ENCODE results near the gene STOML1.
"Not testable (repeated sequence)": the region's sequence is repeated elsewhere in the genome, so short reads cannot be mapped to it uniquely, and the experiment has no call there.

STOML1 gene

DNA sequence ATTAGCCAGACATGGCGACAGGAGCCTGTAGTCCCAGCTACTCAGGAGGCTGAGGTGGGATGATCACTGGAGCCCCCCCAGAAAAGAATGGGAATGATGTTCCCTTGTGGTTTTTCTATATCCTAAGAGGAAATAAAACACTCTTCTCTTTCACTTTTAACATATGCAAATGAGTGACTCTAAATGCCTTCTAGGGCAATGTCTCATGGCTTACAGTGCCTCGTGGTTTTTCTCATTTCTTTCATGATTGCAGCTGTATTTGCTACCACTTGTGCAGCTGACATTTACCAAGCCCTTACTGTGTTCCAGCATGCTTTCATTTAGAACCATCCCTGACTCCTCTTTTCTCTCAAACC lies 26.4 kb downstream of the STOML1 start:
- Histone ChIP-seq H3K4me3 (ENCODE audit: low read depth in 1 of 5, low read length in 5 of 5) (no peak overlapping the region), H3K4me1 (ENCODE audit: control insufficient read depth in 5 of 5, insufficient read depth in 5 of 5, low read length in 5 of 5) (peaks cover 0 to 10% (median 5%) of the 10 kb centered on the region in 5 donors), H3K9me3 (ENCODE audit: control insufficient read depth in 5 of 5, low read length in 5 of 5) (no peaks in the 10 kb centered on the region), H3K27ac (ENCODE audit: low read depth, low read length) (no peak overlapping the region), H3K9ac (ENCODE audit: low read length in 5 of 5) (no peak overlapping the region), H3K36me3 (ENCODE audit: control insufficient read depth in 5 of 5, insufficient read depth in 5 of 5, low read length in 5 of 5) (no peaks in the 10 kb centered on the region), H3K27me3 (ENCODE audit: control insufficient read depth in 5 of 5, insufficient read depth in 4 of 5, low read length in 5 of 5) (peaks cover 0 to 5% (median 0%) of the 10 kb centered on the region in 5 donors)

- Histone ChIP-seq H3K27ac (ENCODE audit: low read depth, low read length) (no peak overlapping the region), H3K9me3 (ENCODE audit: control insufficient read depth in 5 of 5, low read length in 5 of 5) (no peaks in the 10 kb centered on the region), H3K9ac (ENCODE audit: low read length in 5 of 5) (no peak overlapping the region), H3K27me3 (ENCODE audit: control insufficient read depth in 5 of 5, insufficient read depth in 4 of 5, low read length in 5 of 5) (peaks cover 0 to 5% (median 0%) of the 10 kb centered on the region in 5 donors), H3K36me3 (ENCODE audit: control insufficient read depth in 5 of 5, insufficient read depth in 5 of 5, low read length in 5 of 5) (no peaks in the 10 kb centered on the region), H3K4me1 (ENCODE audit: control insufficient read depth in 5 of 5, insufficient read depth in 5 of 5, low read length in 5 of 5) (peaks cover 0 to 10% (median 5%) of the 10 kb centered on the region in 5 donors), H3K4me3 (ENCODE audit: low read depth in 1 of 5, low read length in 5 of 5) (peak overlapping the region in 1 of 5 donors; percentile 15)
Measured at GRCh38 chr15:73965094-73965757, 26.9 kb downstream of the STOML1 start.

DNA sequence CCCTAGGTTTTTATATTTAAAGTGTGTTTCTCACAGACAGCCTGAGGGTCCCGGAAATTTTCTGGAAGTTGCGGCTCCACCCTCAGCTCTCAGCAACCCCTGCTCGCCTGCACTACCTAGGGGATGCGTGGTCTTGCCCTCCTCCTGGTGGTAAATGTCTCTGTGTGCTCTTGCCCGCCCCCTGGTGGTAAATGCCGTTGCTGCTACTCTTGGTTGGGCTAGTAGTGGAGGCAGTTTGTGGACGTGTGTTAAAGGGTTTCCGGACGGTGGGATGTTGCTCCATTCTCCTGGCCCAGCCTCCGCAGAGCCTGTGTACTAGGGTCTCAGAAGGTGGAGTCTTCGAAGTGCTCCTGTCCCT lies 27.4 kb downstream of the STOML1 start:
- H3K27ac ChIP-seq (ENCODE audit: low read depth, low read length), result no peak overlapping the region
- peaks cover 0 to 14% (median 5%) of the 10 kb centered on the region in 5 donors for H3K4me1 ChIP-seq (ENCODE audit: control insufficient read depth in 5 of 5, insufficient read depth in 5 of 5, low read length in 5 of 5)
- peaks cover 0 to 5% (median 0%) of the 10 kb centered on the region in 5 donors for H3K27me3 ChIP-seq (ENCODE audit: control insufficient read depth in 5 of 5, insufficient read depth in 4 of 5, low read length in 5 of 5)
- peak overlapping the region in 1 of 5 donors; percentile 15 for H3K4me3 ChIP-seq (ENCODE audit: low read depth in 1 of 5, low read length in 5 of 5)
- no peaks in the 10 kb centered on the region for H3K36me3 ChIP-seq (ENCODE audit: control insufficient read depth in 5 of 5, insufficient read depth in 5 of 5, low read length in 5 of 5)
- H3K9me3 ChIP-seq (ENCODE audit: control insufficient read depth in 5 of 5, low read length in 5 of 5), result no peaks in the 10 kb centered on the region
- no peak overlapping the region for H3K9ac ChIP-seq (ENCODE audit: low read length in 5 of 5)

GRCh38 chr15:73962433-73962832 lies 29.7 kb downstream of the STOML1 start:
- Histone ChIP-seq H3K4me1 (ENCODE audit: control insufficient read depth in 5 of 5, insufficient read depth in 5 of 5, low read length in 5 of 5) (peaks cover 0 to 22% (median 5%) of the 10 kb centered on the region in 5 donors), H3K27ac (ENCODE audit: low read depth, low read length) (no peak overlapping the region), H3K9me3 (ENCODE audit: control insufficient read depth in 5 of 5, low read length in 5 of 5) (no peaks in the 10 kb centered on the region)

DNA sequence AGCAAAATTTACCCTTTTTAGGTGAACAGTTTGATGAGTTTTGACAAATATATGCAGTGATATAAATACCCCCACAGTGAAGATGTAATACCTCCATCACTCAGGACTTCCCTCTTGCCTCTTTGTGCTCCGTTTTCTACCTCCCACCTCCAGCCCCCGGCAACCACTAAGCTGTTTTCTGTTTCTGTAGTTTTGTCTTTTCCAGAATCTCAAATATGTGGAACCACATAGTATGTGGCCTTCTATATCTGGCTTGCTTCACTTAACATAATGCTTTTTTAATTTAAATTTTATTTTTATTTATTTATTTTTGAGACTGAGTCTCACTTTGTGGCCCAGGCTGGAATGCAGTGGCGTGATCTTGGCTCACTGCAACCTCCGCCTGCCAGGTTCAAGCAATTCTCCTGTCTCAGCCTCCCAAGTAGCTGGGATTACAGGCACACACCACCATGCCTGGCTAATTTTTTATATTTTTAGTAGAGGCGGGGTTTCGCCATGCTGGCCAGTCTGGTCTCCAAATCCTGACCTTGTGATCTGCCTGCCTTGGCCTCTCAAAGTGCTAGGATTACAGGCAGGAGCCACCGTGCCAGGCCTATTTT lies 31.5 kb downstream of the STOML1 start:
- not testable (repeated sequence) for H3K9me3 ChIP-seq (ENCODE audit: control insufficient read depth in 5 of 5, low read length in 5 of 5); H3K36me3 ChIP-seq (ENCODE audit: control insufficient read depth in 5 of 5, insufficient read depth in 5 of 5, low read length in 5 of 5); H3K27ac ChIP-seq (ENCODE audit: low read depth, low read length); H3K27me3 ChIP-seq (ENCODE audit: control insufficient read depth in 5 of 5, insufficient read depth in 4 of 5, low read length in 5 of 5); H3K4me3 ChIP-seq (ENCODE audit: low read depth in 1 of 5, low read length in 5 of 5); H3K9ac ChIP-seq (ENCODE audit: low read length in 5 of 5)
- H3K4me1 ChIP-seq (ENCODE audit: control insufficient read depth in 5 of 5, insufficient read depth in 5 of 5, low read length in 5 of 5), result peaks cover 0 to 30% (median 12%) of the 10 kb centered on the region in 5 donors

More at GRCh38 chr15:73962433-73962832, 29.7 kb downstream of the STOML1 start:
- Histone ChIP-seq H3K4me3 (ENCODE audit: low read depth in 1 of 5, low read length in 5 of 5) (no peak overlapping the region), H3K36me3 (ENCODE audit: control insufficient read depth in 5 of 5, insufficient read depth in 5 of 5, low read length in 5 of 5) (no peaks in the 10 kb centered on the region), H3K27me3 (ENCODE audit: control insufficient read depth in 5 of 5, insufficient read depth in 4 of 5, low read length in 5 of 5) (peaks cover 0 to 5% (median 0%) of the 10 kb centered on the region in 5 donors), H3K9ac (ENCODE audit: low read length in 5 of 5) (no peak overlapping the region)

DNA sequence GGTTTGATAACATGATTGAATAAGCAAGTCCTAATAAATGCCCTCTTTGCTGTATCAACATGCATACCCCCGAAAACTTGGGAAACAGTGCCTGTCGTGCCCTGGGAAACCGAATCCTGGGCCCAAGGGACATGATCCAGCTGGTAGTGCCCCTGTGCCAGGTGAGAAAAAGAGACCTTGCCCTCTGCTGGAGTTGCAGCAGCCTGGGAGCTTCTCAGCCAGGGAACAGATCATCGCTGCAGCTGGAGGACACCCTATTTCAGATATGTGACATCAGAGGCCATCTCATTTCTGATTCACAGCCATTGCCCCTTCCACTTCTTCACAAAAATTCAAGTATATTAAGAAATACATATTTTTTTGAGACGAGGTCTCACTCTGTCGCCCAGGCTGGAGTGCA lies 32.3 kb downstream of the STOML1 start:
- Histone ChIP-seq H3K4me3 (ENCODE audit: low read depth in 1 of 5, low read length in 5 of 5) (no peak overlapping the region), H3K27ac (ENCODE audit: low read depth, low read length) (no peak overlapping the region)

GRCh38 chr15:73959012-73959581 lies 33.0 kb downstream of the STOML1 start:
- Histone ChIP-seq H3K27ac (ENCODE audit: low read depth, low read length) (no peak overlapping the region), H3K4me3 (ENCODE audit: low read depth in 1 of 5, low read length in 5 of 5) (no peak overlapping the region), H3K4me1 (ENCODE audit: control insufficient read depth in 5 of 5, insufficient read depth in 5 of 5, low read length in 5 of 5) (peaks cover 0 to 23% (median 7%) of the 10 kb centered on the region in 5 donors), H3K36me3 (ENCODE audit: control insufficient read depth in 5 of 5, insufficient read depth in 5 of 5, low read length in 5 of 5) (no peaks in the 10 kb centered on the region), H3K9me3 (ENCODE audit: control insufficient read depth in 5 of 5, low read length in 5 of 5) (no peaks in the 10 kb centered on the region), H3K9ac (ENCODE audit: low read length in 5 of 5) (no peak overlapping the region), H3K27me3 (ENCODE audit: control insufficient read depth in 5 of 5, insufficient read depth in 4 of 5, low read length in 5 of 5) (no peaks in the 10 kb centered on the region)

More for the DNA sequence above, 32.3 kb downstream of the STOML1 start:
- Histone ChIP-seq H3K4me1 (ENCODE audit: control insufficient read depth in 5 of 5, insufficient read depth in 5 of 5, low read length in 5 of 5) (peaks cover 0 to 25% (median 9%) of the 10 kb centered on the region in 5 donors), H3K9ac (ENCODE audit: low read length in 5 of 5) (no peak overlapping the region), H3K9me3 (ENCODE audit: control insufficient read depth in 5 of 5, low read length in 5 of 5) (no peaks in the 10 kb centered on the region), H3K36me3 (ENCODE audit: control insufficient read depth in 5 of 5, insufficient read depth in 5 of 5, low read length in 5 of 5) (no peaks in the 10 kb centered on the region), H3K27me3 (ENCODE audit: control insufficient read depth in 5 of 5, insufficient read depth in 4 of 5, low read length in 5 of 5) (no peaks in the 10 kb centered on the region)

GRCh38 chr15:73957785-73958184 lies 34.3 kb downstream of the STOML1 start:
- H3K36me3 ChIP-seq (ENCODE audit: control insufficient read depth in 5 of 5, insufficient read depth in 5 of 5, low read length in 5 of 5), result no peaks in the 10 kb centered on the region
- H3K9ac ChIP-seq (ENCODE audit: low read length in 5 of 5), result peak overlapping the region in 1 of 5 donors; percentile 48
- H3K4me1 ChIP-seq (ENCODE audit: control insufficient read depth in 5 of 5, insufficient read depth in 5 of 5, low read length in 5 of 5), result peaks cover 0 to 33% (median 16%) of the 10 kb centered on the region in 5 donors
- H3K27me3 ChIP-seq (ENCODE audit: control insufficient read depth in 5 of 5, insufficient read depth in 4 of 5, low read length in 5 of 5), result no peaks in the 10 kb centered on the region
- H3K9me3 ChIP-seq (ENCODE audit: control insufficient read depth in 5 of 5, low read length in 5 of 5), result no peaks in the 10 kb centered on the region
- H3K27ac ChIP-seq (ENCODE audit: low read depth, low read length), result no peak overlapping the region
- H3K4me3 ChIP-seq (ENCODE audit: low read depth in 1 of 5, low read length in 5 of 5), result no peak overlapping the region

GRCh38 chr15:73957276-73957675 lies 34.8 kb downstream of the STOML1 start:
- Histone ChIP-seq H3K27ac (ENCODE audit: low read depth, low read length) (no peak overlapping the region), H3K9ac (ENCODE audit: low read length in 5 of 5) (peak overlapping the region in 1 of 5 donors; percentile 48)

DNA sequence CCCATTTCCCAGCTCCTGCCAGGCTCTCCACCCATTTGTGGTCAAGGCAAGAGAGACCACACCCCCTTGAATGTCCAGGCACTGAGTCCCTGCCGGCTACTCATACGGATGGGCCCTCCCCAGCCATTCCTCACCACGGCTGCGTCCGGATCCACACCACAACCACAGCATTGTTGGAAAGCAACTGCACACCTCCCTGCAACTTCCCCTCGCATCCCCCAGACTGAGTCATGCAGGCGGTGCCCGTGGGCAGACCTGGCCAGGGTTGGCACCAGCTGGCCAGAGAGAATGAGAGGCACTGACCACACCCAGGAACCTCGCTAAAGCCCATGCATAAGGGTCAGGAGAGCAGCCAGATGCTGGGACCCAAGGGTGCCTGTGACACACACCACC lies 35.4 kb downstream of the STOML1 start:
- no peaks in the 10 kb centered on the region for H3K27me3 ChIP-seq (ENCODE audit: control insufficient read depth in 5 of 5, insufficient read depth in 4 of 5, low read length in 5 of 5)
- no peak overlapping the region for H3K9ac ChIP-seq (ENCODE audit: low read length in 5 of 5)
- peaks cover 0 to 4% (median 0%) of the 10 kb centered on the region in 5 donors for H3K36me3 ChIP-seq (ENCODE audit: control insufficient read depth in 5 of 5, insufficient read depth in 5 of 5, low read length in 5 of 5)
- H3K4me1 ChIP-seq (ENCODE audit: control insufficient read depth in 5 of 5, insufficient read depth in 5 of 5, low read length in 5 of 5), result peaks cover 0 to 43% (median 25%) of the 10 kb centered on the region in 5 donors
- no peak overlapping the region for H3K4me3 ChIP-seq (ENCODE audit: low read depth in 1 of 5, low read length in 5 of 5)
- no peaks in the 10 kb centered on the region for H3K9me3 ChIP-seq (ENCODE audit: control insufficient read depth in 5 of 5, low read length in 5 of 5)
- H3K27ac ChIP-seq (ENCODE audit: low read depth, low read length), result no peak overlapping the region

More at GRCh38 chr15:73957276-73957675, 34.8 kb downstream of the STOML1 start:
- peaks cover 0 to 3% (median 0%) of the 10 kb centered on the region in 5 donors for H3K36me3 ChIP-seq (ENCODE audit: control insufficient read depth in 5 of 5, insufficient read depth in 5 of 5, low read length in 5 of 5)
- no peak overlapping the region for H3K4me3 ChIP-seq (ENCODE audit: low read depth in 1 of 5, low read length in 5 of 5)
- H3K9me3 ChIP-seq (ENCODE audit: control insufficient read depth in 5 of 5, low read length in 5 of 5), result no peaks in the 10 kb centered on the region
- H3K27me3 ChIP-seq (ENCODE audit: control insufficient read depth in 5 of 5, insufficient read depth in 4 of 5, low read length in 5 of 5), result no peaks in the 10 kb centered on the region
- H3K4me1 ChIP-seq (ENCODE audit: control insufficient read depth in 5 of 5, insufficient read depth in 5 of 5, low read length in 5 of 5), result peaks cover 0 to 38% (median 20%) of the 10 kb centered on the region in 5 donors

All from subcutaneous abdominal adipose tissue (tissue), 5 donors.